ENCODE data around the gene SLC9A9.
A peak's percentile ranks its signal among the peaks of the same experiment; 100 is the strongest.
"Not testable (repeated sequence)": the region's sequence is repeated elsewhere in the genome, so short reads cannot be mapped to it uniquely, and the experiment has no call there.

Gene SLC9A9

DNA sequence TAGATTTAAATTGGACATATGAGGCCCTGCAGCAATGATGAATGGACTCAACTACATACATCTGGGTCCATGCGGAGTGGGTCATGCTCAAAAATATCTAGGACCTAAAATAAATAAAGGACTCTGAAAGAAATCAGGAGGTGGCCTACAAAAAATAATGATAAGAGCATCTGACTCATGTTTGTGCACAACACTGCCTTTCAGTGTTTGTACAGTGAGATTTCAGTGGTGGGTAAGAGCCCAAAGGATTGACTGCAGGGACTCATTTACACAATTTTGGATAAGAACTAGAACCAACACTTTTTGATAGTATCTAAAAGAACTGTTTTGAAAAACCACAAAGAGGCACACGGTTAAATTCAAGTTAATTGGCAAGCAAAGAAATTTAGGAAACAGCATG is 285.5 kb downstream of the SLC9A9 start:
- no peak for DNase-seq (ENCODE audit: low read depth in 2 of 2)

DNA sequence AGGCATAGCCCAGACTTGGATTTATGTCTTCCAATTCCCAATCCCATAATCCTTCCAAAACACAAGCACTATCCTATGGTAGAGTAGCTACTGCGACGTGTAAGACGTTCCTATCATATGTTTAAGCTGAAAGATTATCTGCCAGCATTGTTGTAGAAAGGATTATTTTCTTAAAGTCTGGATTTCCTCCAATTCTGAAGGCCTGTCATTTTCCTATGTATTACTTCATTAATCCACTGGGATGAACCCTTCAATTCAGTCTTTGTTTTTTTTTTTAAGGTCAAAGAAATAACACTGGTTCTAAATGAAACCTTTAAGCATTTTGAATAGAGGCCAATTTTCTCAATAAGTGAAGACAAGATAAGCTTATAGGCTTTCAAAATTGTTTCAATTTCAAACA is 289.0 kb downstream of the SLC9A9 start:
- no peak for DNase-seq (ENCODE audit: low read depth in 2 of 2)

GRCh38 chr3:143552851-143553250 is 295.4 kb downstream of the SLC9A9 start:
- DNase-seq (ENCODE audit: low read depth in 2 of 2) = no peak

DNA sequence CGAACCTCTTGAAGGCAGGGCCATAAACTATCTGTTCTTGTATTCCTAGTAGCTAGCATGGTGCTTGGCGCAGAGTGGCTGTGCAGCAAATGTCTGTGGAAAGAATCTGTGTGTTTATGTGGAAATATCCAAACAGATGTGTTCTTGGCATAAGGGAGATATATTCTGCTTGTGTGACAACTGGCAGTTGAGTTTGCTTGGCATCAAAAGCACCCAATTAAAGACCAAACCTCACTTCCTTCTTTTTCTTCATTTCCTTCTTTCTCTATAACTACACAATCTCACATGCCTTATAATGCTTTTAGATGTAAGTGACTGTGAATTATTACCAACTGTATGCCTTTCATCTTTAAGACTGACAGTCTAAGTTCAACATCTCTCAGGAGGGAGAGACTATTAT is 296.5 kb downstream of the SLC9A9 start:
- no peak for DNase-seq (ENCODE audit: low read depth in 2 of 2)

DNA sequence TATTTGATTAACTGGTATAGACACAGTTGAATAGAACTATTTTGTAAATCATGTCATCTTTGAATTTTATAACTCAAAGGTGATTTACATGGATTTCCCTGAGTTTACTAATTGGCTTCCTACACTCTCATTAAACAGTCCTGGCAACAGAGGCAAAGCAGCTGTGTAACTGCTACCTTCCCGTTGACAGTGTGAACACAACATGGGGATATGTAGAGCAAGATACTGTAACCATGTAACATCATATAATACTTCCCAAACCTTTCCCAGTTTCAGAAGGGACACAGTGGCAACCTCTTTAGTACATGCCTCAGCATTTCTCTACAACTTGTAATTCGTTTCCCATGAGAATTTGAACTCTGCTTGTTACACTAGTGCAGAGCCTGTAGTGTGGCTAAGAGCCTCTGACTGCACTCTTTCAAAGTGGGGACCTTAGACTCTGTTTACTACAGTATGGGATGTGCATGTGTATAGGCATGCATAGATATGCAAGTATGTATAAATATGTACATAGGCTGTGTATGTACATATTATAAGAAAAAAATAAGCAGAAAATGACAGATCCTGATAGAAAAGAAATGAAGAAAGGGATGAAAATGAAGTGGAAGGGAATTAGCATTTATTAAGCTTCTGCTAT is 299.3 kb downstream of the SLC9A9 start:
- DNase-seq (ENCODE audit: low read depth in 2 of 2) = no peak

- DNase-seq (ENCODE audit: low read depth in 2 of 2) = no peak
Measured at GRCh38 chr3:143548393-143548792, 299.9 kb downstream of the SLC9A9 start.

GRCh38 chr3:143538577-143538981 is 309.7 kb downstream of the SLC9A9 start:
- DNase-seq (ENCODE audit: low read depth in 2 of 2) = peak; percentile 71 to 79

DNA sequence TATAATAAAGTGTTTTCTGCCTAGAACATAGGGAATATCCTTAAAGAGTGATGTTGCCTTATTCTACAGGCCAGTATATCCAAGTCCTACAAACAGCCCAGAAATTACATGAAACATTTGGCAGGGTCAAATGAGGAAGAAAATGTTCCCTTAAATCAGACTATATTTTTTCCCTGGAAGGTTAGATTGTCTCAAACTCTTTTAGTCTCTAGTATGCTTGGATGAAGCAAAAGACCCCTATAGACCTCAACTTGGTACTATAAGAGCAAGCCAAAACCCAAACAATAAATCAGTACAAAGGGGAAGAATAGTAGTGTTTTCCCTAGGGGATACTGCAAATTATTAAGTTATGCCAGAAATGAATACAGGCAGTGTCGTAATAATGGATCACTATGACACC is 310.2 kb downstream of the SLC9A9 start:
- DNase-seq (ENCODE audit: low read depth in 2 of 2) = no peak

DNA sequence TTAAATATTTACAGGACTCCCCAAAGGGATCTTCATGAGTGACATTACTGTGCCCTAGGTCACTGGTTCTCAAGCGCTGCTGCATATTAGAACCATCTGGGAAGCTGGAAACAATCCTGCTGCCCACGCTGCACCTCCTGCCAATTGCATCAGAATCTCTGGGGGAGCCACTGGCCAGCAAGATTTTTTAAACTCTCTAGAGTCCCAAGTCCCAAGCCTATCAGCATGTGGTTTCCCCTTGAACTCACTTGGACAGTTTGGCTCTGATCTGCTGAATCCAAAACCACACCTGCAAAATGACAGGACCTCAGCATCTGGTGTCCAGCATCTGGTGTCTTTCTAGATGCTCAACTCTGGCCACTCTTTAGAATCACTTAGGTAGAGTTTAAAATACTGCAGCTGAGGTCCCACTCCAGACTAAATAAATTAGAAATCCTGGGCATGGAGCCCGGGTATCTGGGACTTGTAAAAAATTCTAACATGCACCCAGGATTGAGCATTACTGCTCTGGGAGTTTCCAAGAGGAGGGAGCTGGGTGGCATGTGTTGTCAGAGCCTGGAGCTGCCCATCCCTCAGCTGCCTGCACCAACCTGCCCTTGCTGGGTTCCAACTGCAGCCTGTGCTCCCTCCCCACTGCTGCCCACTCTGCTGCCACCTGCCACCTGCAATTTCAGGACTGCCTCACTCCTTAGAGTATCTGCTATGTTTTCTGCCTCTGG is 311.3 kb downstream of the SLC9A9 start:
- DNase-seq (ENCODE audit: low read depth in 2 of 2) = peak in 1 of 2 experiments; percentile 23

GRCh38 chr3:143535994-143536784 is 312.1 kb downstream of the SLC9A9 start:
- DNase-seq (ENCODE audit: low read depth in 2 of 2) = no peak

- DNase-seq (ENCODE audit: low read depth in 2 of 2) = no peak
Measured at GRCh38 chr3:143533391-143533790, 314.9 kb downstream of the SLC9A9 start.

GRCh38 chr3:143532091-143532490 is 316.2 kb downstream of the SLC9A9 start:
- DNase-seq (ENCODE audit: low read depth in 2 of 2) = no peak

DNA sequence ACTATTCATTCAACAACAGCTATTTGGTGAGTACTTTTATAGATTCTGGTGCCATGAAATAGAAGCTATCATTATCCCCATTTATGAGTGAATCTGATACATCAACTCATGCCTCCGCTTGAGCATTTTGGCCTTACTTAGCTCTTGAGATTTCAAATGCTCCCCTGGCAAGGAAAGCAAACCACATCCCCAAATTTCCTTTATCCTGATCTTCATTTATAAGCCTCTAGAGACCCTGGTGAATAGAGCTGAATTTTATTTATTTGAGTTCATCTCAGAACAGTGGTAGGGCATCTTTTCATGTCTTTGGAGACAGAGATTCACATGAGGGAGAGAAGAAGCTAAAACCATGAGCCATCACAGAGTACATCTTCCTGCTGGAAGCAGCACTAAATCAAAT is 317.2 kb downstream of the SLC9A9 start:
- DNase-seq (ENCODE audit: low read depth in 2 of 2) = no peak

DNA sequence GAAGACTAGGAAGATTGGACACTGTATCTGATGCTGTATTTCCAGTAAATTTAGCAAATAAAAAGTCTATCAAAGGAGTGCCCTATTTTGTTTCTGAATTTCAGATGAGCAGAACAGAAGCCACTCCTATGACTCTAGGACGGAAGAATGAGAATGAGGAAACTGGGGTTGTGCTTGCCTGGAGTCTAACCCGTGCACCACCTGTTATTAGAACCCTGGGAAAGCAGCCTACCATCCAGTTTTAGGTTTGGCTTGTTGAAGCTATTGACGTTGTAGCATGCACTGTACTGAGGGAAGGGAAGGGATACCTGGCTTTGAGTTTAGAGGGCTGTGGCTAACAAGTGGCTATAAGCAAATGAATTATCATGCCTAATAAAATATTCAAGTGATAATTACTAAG is 318.5 kb downstream of the SLC9A9 start:
- DNase-seq (ENCODE audit: low read depth in 2 of 2) = no peak

GRCh38 chr3:143529018-143529478 is 319.2 kb downstream of the SLC9A9 start:
- DNase-seq (ENCODE audit: low read depth in 2 of 2) = no peak

DNA sequence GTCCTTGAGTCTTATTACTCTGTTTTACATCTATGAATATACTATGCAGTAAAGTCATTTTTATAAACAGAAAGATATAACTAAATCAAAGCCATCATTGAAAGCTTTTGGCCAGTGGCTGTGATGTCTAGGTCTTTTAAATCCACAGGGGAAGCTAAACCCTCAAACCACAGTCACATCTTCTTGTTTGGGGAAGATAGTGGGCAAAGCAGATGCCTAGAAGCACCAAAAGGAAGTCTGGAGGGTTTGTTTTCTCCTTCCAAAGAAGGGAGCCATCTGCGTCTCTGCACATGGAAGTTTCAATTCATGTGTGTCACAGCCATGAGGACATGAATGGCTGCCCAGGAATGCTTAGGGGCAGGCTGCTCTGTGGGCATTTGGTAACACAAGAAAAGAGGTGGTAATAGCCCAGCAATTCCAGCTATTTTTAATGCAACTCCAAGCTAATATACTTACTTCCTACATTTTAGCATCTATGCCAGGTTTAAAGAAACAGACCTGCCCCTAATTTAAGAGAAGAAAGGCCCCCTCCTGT is 322.2 kb downstream of the SLC9A9 start:
- DNase-seq (ENCODE audit: low read depth in 2 of 2) = no peak

GRCh38 chr3:143525408-143525807 is 322.9 kb downstream of the SLC9A9 start:
- DNase-seq (ENCODE audit: low read depth in 2 of 2) = no peak

- DNase-seq (ENCODE audit: low read depth in 2 of 2) = no peak
Measured at GRCh38 chr3:143521803-143522202, 326.5 kb downstream of the SLC9A9 start.

- not testable (repeated sequence) for DNase-seq (ENCODE audit: low read depth in 2 of 2)
Measured at GRCh38 chr3:143517131-143517530, 331.1 kb downstream of the SLC9A9 start.

- no peak for DNase-seq (ENCODE audit: low read depth in 2 of 2)
Measured at GRCh38 chr3:143514874-143515273, 333.4 kb downstream of the SLC9A9 start.

GRCh38 chr3:143514109-143514508 is 334.2 kb downstream of the SLC9A9 start:
- DNase-seq (ENCODE audit: low read depth in 2 of 2) = no peak

GRCh38 chr3:143511174-143511879 is 336.9 kb downstream of the SLC9A9 start:
- no peak for DNase-seq (ENCODE audit: low read depth in 2 of 2)

Measured in fibroblast of skin of left quadriceps (primary cell).